GM23338 (cell line): Measurements from ENCODE around the gene WDR33.

Experiments
- CREB1 ChIP-seq: fragments of 250-450 bp; sonication (Bioruptor Pico); IDR thresholded peaks from 2 replicates; pipeline ENCODE4 v1.5.0; 2020; ENCODE audit warnings: low read depth, mild to moderate bottlenecking, moderate library complexity
- EZH2 ChIP-seq: fragments of 200-600 bp; sonication (generic); IDR thresholded peaks from one replicate; pipeline ENCODE4 v1.8.0; 2017; ENCODE audit warnings: antibody characterized with exemption, mild to moderate bottlenecking, low read depth; ENCODE audit not compliant: unreplicated experiment
- EZH2phosphoT487 ChIP-seq: fragments of 200-600 bp; sonication (generic); IDR thresholded peaks from one replicate; pipeline ENCODE4 v1.8.1; 2018; ENCODE audit warnings: antibody characterized with exemption; ENCODE audit not compliant: unreplicated experiment
- JUNB ChIP-seq: IDR thresholded peaks from one replicate; pipeline ENCODE4 v1.6.1; 2016; ENCODE audit warnings: antibody characterized with exemption; ENCODE audit not compliant: unreplicated experiment
- REST ChIP-seq: IDR thresholded peaks from one replicate; pipeline ENCODE4 v1.6.1; 2018; ENCODE audit warnings: antibody characterized with exemption; ENCODE audit not compliant: unreplicated experiment
- ZNF114 ChIP-seq: fragments of 250-450 bp; sonication (Bioruptor Pico); IDR thresholded peaks from 2 replicates; pipeline ENCODE4 v1.5.0; 2020; ENCODE audit warnings: mild to moderate bottlenecking, moderate library complexity
- TF ChIP-seq, protein P1 (sequence below), 2 experiments: fragments of 200-600 bp in 1 of 2; sonication (generic) in 1 of 2; conservative IDR thresholded peaks; 2 replicates each; pipeline versions ENCODE4 v1.5.1 to v1.6.1; 2016 to 2017; ENCODE audit warnings: antibody characterized with exemption in 2 of 2, low read depth in 2 of 2, mild to moderate bottlenecking in 2 of 2, moderate library complexity in 1 of 2

- TF ChIP-seq, protein P1, sequence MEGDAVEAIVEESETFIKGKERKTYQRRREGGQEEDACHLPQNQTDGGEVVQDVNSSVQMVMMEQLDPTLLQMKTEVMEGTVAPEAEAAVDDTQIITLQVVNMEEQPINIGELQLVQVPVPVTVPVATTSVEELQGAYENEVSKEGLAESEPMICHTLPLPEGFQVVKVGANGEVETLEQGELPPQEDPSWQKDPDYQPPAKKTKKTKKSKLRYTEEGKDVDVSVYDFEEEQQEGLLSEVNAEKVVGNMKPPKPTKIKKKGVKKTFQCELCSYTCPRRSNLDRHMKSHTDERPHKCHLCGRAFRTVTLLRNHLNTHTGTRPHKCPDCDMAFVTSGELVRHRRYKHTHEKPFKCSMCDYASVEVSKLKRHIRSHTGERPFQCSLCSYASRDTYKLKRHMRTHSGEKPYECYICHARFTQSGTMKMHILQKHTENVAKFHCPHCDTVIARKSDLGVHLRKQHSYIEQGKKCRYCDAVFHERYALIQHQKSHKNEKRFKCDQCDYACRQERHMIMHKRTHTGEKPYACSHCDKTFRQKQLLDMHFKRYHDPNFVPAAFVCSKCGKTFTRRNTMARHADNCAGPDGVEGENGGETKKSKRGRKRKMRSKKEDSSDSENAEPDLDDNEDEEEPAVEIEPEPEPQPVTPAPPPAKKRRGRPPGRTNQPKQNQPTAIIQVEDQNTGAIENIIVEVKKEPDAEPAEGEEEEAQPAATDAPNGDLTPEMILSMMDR (conservative IDR thresholded peaks at IDR 0.05; ENCODE audit: low read depth in 2 of 2), result no peak
- TF ChIP-seq REST, result no peak
- no peak for TF ChIP-seq EZH2phosphoT487
- no peak for TF ChIP-seq JUNB
- no peak for TF ChIP-seq CREB1 (CRISPR knock-in tag)
- no peak for TF ChIP-seq EZH2
- no peak for TF ChIP-seq ZNF114
These were observed 24.0 kb upstream of the WDR33 start for GRCh38 chr2:127834951-127835350.
